Right ventricle myocardium inferior (tissue), 1 donor: ENCODE results near the gene MYEOV. TPM values are rescaled to one million over a fixed set of nuclear protein-coding genes. Genes with fewer than 3 reads are reported as not detected.

ENCODE experiments used
- ATAC-seq: fragments of 200-7000 bp; cut with Tn5 transposase; one replicate; pipeline ENCODE4 v1.9.1; 2020; ENCODE audit warnings: mild to moderate bottlenecking, moderate library complexity
- DNase-seq: peaks from one replicate; pipeline ENCODE4 v3.0.0; 2021; ENCODE audit errors: missing footprints
- intact Hi-C: fragments of 100-400 bp; cut with DNase I; formaldehyde crosslinking; loops from one replicate; pipeline ENCODE4 v1.11.0; 2022
- long read RNA-seq: library from polyadenylated mRNA; unstranded; transcript quantifications from one replicate; pipeline ENCODE4 v2.0.0, GENCODE V29; 2021
- total RNA-seq: library from RNA; stranded (reverse); fragmentation: NEBNext Ultra II Directional; extraction: Animal tissue kit (Norgen Biotek cat#: 25700); gene quantifications from one replicate; pipeline ENCODE4 v1.2.1, GENCODE V29; 2021
- donor health status: DM: no; HTN: yes; CAD: no; lungs with severe emphysema.

Gene MYEOV
- total RNA-seq = not detected
- long read RNA-seq = 0 reads

DNA sequence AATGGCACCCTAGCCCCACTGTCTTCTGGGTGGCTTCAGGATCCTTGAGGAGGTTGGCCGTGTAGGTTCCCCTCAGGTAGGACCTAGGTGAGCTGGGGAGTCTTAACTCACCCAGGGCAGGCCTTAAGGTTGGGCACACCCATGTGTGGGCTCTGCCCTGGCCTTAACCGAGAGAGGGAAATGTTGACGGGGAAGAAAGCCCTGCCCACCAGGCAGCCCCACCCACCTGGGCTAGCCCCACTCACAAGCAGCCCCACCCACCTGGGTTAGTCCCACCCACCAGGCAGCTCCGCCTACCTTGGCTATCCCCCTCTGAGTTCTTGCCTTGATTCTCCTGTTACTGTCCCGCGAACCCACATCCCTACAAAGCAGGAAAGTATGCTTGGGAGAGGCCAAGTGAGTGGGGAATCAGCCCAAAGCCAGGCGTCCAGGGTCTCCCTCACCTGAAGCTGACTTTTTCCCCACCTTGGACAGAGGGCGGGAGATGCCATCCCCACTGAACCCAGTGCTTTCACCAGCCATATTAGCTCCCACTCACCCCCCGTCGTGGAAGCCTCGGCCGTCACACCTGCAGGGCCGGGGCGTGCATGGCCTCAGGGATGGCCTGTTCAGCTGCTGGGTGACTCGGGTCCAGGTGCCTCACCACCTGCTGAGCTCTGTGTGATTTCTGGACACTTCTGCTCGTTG is at the start of gene MYEOV:
TSS of gene MYEOV (plus strand) at position 337 of the 687 bp plus-strand sequence. CDS start 1,200 bp downstream, outside the sequence.
- DNase-seq (peak; percentile 61), ATAC-seq (no peak)
- intact Hi-C loops = loop anchor here (2.0 to 10.0 kb wide), 3 partner anchors 121 to 349 kb away; no protein-coding TSS in a partner anchor

GRCh38 chr11:69244266-69244665 is 49.7 kb upstream of the MYEOV start:
- intact Hi-C loops = no loop called here
- DNase-seq (no peak), ATAC-seq (no peak)

GRCh38 chr11:69245041-69245440 is 48.9 kb upstream of the MYEOV start:
- intact Hi-C loops = no loop called here
- no peak for DNase-seq
- peak; percentile 20 for ATAC-seq

DNA sequence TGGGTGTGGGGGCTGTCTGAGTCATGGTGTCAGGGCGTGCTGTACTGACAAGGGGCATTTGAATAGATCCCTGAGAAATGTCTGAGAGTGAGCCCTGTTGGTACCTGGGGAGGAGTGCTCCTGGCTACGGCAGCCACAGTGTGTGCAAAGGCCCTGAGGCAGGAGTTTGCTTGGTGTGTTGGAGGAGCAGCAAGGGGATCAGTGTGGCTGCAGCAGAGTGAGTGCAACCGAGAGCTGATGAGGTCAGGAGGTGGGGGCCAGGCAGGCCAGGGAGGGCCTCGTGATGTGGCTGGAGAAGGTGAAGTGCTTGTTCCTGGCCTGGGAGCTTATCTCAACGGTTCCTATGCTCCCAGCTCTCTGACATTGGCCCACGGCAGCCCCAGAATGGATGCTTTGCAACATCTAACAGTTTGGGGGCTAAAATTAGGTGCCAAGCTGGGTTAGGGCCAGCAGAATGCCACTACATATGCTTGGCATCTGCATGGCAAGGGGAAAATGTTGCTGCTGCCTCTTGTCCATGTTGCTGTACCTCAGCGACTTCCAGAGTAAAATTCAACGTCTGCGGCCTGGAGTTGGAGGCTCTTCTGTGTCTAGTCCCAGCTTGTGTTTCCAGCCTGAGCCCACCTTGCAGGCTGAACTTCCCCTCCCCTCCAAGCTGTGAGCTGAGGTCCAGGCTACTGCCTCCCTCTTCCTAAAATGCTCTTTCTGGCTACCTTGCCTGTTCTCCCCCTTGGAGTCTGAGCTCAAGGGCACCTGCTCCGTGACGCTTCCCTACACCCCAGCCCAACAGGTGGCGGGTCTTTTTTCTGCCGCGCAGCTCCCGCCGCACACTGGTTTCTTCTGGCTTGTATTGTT is 48.2 kb upstream of the MYEOV start:
- ATAC-seq (peak; percentile 66), DNase-seq (peak; percentile 7)
- intact Hi-C loops = no loop called here

DNA sequence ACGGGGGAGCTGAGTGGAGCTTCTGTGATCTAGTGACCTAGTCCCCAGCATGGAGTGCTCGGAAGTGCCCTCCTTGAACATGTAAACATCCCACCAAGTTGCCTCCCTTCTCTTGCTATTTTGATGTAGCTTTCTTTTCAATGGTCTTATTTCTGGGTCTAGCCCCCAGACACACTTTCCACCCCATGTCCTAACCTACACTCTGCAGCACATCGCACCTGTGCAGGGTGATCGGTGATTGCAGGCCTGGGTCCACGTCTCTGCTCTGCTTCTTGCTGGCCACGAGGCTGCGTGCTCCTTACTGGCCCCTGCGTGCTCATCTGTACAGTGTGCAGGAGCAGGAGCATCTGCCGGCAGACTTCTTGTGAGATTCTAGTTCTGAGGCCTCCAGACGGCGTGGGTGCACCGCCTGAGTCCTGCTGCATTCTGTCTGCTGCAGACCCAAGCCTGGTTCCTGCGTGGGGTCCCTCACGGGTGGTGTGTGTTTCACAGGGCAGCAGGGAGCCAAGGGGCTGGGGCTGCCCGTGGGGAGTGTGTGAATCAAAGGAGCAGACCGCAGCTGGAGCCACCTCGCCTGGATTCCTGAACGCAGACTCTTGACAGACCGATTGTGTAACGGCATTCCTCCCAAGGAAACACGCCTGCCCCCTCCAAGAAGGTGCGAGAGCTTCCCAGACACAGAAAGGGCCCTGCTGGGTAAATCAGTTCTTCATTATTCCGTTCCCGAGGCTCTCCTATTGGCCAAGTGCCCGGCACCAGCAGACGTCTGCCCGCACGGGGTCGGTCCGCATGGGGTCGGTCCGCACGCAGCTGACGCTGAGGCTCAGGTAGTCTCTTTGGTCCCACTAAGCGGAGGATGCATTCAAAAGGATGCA is 44.4 kb upstream of the MYEOV start:
- intact Hi-C loops = loop anchor here (1.0 to 10.0 kb wide), 2 partner anchors 25 to 105 kb away; no protein-coding TSS in a partner anchor
- ATAC-seq (no peak), DNase-seq (no peak)

GRCh38 chr11:69250186-69251056 is 43.5 kb upstream of the MYEOV start:
- DNase-seq (no peak), ATAC-seq (no peak)
- intact Hi-C loops = loop anchor here (10.0 kb wide), 1 partner anchor 106 kb away; no protein-coding TSS in a partner anchor

- intact Hi-C loops = loop anchor here (10.0 kb wide), 1 partner anchor 106 kb away; no protein-coding TSS in a partner anchor
- DNase-seq (no peak), ATAC-seq (no peak)
Observed at GRCh38 chr11:69251057-69251393, 42.9 kb upstream of the MYEOV start.

GRCh38 chr11:69251639-69252489 is 42.1 kb upstream of the MYEOV start:
- peak; percentile 23 for DNase-seq
- ATAC-seq = no peak
- intact Hi-C loops = loop anchor here (10.0 kb wide), 1 partner anchor 107 kb away; no protein-coding TSS in a partner anchor

GRCh38 chr11:69252490-69252837 is 41.5 kb upstream of the MYEOV start:
- intact Hi-C loops = loop anchor here (10.0 kb wide), 1 partner anchor 108 kb away; no protein-coding TSS in a partner anchor
- no peak for ATAC-seq

DNA sequence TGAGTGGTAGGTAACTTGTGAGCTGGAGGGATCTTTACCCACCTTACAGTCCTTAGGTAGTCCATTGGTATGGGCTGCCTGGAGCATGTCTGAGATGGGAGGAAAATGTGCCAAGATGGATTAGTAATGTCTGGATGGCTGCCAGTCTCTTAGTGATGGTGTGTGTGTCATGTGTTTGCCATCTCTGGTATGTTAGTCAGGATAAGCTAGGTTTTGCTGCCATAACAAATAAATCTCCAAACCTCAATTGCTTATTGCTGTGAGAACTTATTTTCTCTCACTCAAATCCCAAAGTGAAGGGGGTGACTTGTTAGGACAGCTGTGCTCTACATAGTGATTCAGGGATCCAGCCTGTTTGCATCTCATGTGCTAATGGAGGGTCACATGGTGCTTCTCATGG is 40.9 kb upstream of the MYEOV start:
- ATAC-seq (no peak), DNase-seq (no peak)
- intact Hi-C loops = loop anchor here (10.0 kb wide), 1 partner anchor 108 kb away; no protein-coding TSS in a partner anchor

More at GRCh38 chr11:69252490-69252837, 41.5 kb upstream of the MYEOV start:
- DNase-seq = peak; percentile 3

- no peak for ATAC-seq
- intact Hi-C loops = loop anchor here (10.0 kb wide), 1 partner anchor 112 kb away; no protein-coding TSS in a partner anchor
- DNase-seq = no peak
Observed at GRCh38 chr11:69257134-69257533, 36.8 kb upstream of the MYEOV start.

DNA sequence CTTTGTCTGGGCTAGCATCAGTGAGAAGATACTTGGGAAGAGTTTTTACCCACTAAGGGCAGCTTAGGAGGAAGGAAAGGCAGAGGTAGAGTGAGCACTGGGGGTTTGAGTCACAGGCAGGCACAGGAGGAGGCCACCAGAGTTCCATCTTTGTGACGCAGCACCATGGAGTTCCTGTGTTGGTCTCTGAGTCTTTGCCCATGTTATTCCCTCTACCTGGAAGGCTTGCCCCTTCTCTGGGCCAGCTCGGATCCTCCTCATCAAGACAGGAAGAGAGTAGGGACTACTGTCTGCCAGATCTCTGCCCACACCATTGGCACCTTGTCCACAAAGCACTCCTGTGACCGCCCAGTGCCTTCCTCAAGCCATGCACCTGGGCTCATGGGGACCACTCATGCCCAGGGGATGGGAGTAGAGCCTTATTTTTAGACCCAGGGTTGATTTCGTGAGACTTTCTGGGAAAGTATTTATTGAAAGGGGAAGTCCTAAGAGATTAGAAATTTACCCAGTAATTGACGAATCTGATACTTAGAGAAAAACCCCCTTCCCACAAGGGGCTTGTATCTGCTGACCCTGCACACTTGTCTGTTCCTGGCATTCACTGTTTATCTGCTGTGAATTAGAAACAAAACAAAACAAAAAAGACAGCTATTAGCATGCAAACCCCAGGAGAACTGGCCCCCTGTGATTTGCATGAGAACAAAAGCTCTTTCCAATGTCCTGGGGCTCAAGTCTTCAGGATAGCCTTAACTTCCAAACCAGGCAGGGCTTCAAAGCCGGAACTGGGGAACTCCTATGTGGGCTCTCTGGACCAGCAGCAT is 35.9 kb upstream of the MYEOV start:
- intact Hi-C loops = loop anchor here (10.0 kb wide), 1 partner anchor 113 kb away; no protein-coding TSS in a partner anchor

GRCh38 chr11:69259096-69259495 is 34.9 kb upstream of the MYEOV start:
- no peak for DNase-seq
- intact Hi-C loops = loop anchor here (10.0 kb wide), 1 partner anchor 114 kb away; no protein-coding TSS in a partner anchor
- no peak for ATAC-seq

More for the DNA sequence above, 35.9 kb upstream of the MYEOV start:
- no peak for DNase-seq
- no peak for ATAC-seq

DNA sequence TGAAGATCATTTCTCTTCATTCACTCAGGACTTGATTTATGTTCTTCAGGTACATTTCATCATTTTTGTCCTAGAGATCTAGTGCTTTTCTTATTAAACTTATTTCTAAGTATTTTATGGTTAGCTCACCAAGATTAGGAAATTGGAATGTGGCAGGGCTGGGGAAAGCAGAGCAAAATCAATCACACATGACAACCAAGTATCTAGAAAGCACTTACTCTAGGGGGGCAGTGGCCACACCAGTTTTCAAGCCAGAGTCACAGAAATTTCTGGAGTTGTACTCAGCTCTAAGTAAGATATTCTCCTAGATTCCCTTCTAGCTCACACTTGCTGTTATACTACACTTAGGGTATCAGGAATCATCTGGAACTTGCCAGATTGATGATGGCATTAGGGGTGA is 33.3 kb upstream of the MYEOV start:
- ATAC-seq (no peak), DNase-seq (no peak)
- intact Hi-C loops = no loop called here

- DNase-seq = peak; percentile 23
- intact Hi-C loops = no loop called here
- ATAC-seq = no peak
Observed at GRCh38 chr11:69261116-69261515, 32.8 kb upstream of the MYEOV start.
